B cell (primary cell): Measurements from ENCODE around the gene NIT2. TPM values are rescaled to one million over a fixed set of nuclear protein-coding genes. Genes with fewer than 3 reads are reported as not detected.

Source experiments
- ATAC-seq: fragments of 200-7000 bp; cut with Tn5 transposase; one replicate; pipeline ENCODE4 v1.10.0; 2021; ENCODE audit warnings: low read depth, mild to moderate bottlenecking, moderate number of reproducible peaks, moderate library complexity
- CTCF ChIA-PET: fragments of 350-600 bp; sonication (Branson Sonifier 250); formaldehyde crosslinking; loops from one replicate; lab custom pipeline; 2021; ENCODE audit warnings: antibody characterized with exemption, inconsistent platforms; lab: Charles Lee
- POLR2A ChIA-PET: fragments of 350-600 bp; sonication (Branson Sonifier 250); formaldehyde crosslinking; loops from one replicate; lab custom pipeline; 2021; ENCODE audit warnings: antibody characterized with exemption; lab: Charles Lee
- DNase-seq: peaks from one replicate; pipeline ENCODE4 v3.0.0; 2013
- H2AFZ ChIP-seq: 2 replicates; pipeline ENCODE4 v1.6.1; 2012; ENCODE audit warnings: mild to moderate bottlenecking, low read depth, low read length; ENCODE audit not compliant: insufficient read depth, poor library complexity, severe bottlenecking
- H3K27ac ChIP-seq, 2 donors: 1 replicate in 1 of 2; 2 replicates in 1 of 2; pipeline ENCODE4 v1.5.1; 2012 to 2013; ENCODE audit warnings: low read length in 2 of 2, mild to moderate bottlenecking in 2 of 2, moderate library complexity in 1 of 2
- H3K27me3 ChIP-seq, 4 experiments: fragments of 200-600 bp in 1 of 4; sonication (generic) in 1 of 4; replicated peaks in 1 of 4; 1 replicate in 2 of 4; 2 replicates in 2 of 4; pipeline versions ENCODE4 v1.6.1 to v1.7.0; 2013 to 2016; ENCODE audit warnings: low read length in 3 of 4, mild to moderate bottlenecking in 2 of 4, mixed read lengths in 1 of 4, moderate library complexity in 1 of 4; ENCODE audit not compliant: insufficient read depth in 4 of 4, control insufficient read depth in 3 of 4; ENCODE audit errors: control extremely low read depth in 1 of 4
- H3K36me3 ChIP-seq, 2 experiments: replicated peaks in 1 of 2; 1 replicate in 1 of 2; 2 replicates in 1 of 2; pipeline versions ENCODE4 v1.6.1 to v1.7.1; 2013; ENCODE audit warnings: low read length in 1 of 2; ENCODE audit not compliant: insufficient read depth in 2 of 2, control insufficient read depth in 1 of 2; ENCODE audit errors: control extremely low read depth in 1 of 2, extremely low read depth in 1 of 2
- H3K4me1 ChIP-seq, 2 donors: fragments of 200-600 bp in 1 of 2; sonication (generic) in 1 of 2; 1 replicate in 1 of 2; 2 replicates in 1 of 2; pipeline versions ENCODE4 v1.5.1 to v1.6.1; 2013 to 2017; ENCODE audit warnings: low read length in 2 of 2; ENCODE audit not compliant: control insufficient read depth in 2 of 2, insufficient read depth in 2 of 2
- H3K4me2 ChIP-seq: replicated peaks from 2 replicates; pipeline ENCODE3; 2012; ENCODE audit warnings: mild to moderate bottlenecking, low read depth, low read length; ENCODE audit not compliant: poor library complexity, severe bottlenecking
- H3K4me3 ChIP-seq, 5 experiments: fragments of 200-600 bp in 1 of 5; sonication (generic) in 1 of 5; 1 replicate in 3 of 5; 2 replicates in 2 of 5; pipeline versions ENCODE4 v1.5.1 to v1.7.0; 2011 to 2016; ENCODE audit warnings: low read length in 4 of 5, mild to moderate bottlenecking in 4 of 5, low read depth in 2 of 5, control low read depth in 1 of 5, moderate library complexity in 1 of 5; ENCODE audit not compliant: insufficient read depth in 1 of 5; ENCODE audit errors: control extremely low read depth in 1 of 5, extremely low read depth in 1 of 5
- H3K79me2 ChIP-seq: fragments of 200-600 bp; sonication (generic); one replicate; pipeline ENCODE4 v1.6.0; 2016; ENCODE audit warnings: low read length; ENCODE audit not compliant: control insufficient read depth, insufficient read depth
- H3K9ac ChIP-seq: fragments of 200-600 bp; sonication (generic); 2 replicates; pipeline ENCODE4 v1.6.1; 2017; ENCODE audit warnings: mild to moderate bottlenecking, low read length, moderate library complexity
- H3K9me3 ChIP-seq, 3 donors: one replicate each; pipeline versions ENCODE4 v1.6.1 to v1.7.1; 2013; ENCODE audit warnings: low read length in 2 of 3; ENCODE audit not compliant: control insufficient read depth in 2 of 3, insufficient read depth in 1 of 3; ENCODE audit errors: control extremely low read depth in 1 of 3
- H4K20me1 ChIP-seq: 2 replicates; pipeline ENCODE4 v1.6.0; 2012; ENCODE audit warnings: mild to moderate bottlenecking, low read length; ENCODE audit not compliant: insufficient read depth, control insufficient read depth, poor library complexity, severe bottlenecking
- H3K27ac Mint-ChIP-seq: one replicate; pipeline ENCODE4 v1.8.0; 2021; ENCODE audit warnings: mixed read lengths
- H3K27me3 Mint-ChIP-seq: one replicate; pipeline ENCODE4 v1.8.0; 2021; ENCODE audit warnings: mixed read lengths
- H3K4me1 Mint-ChIP-seq: one replicate; pipeline ENCODE4 v1.8.0; 2021; ENCODE audit warnings: mixed read lengths
- H3K4me3 Mint-ChIP-seq: one replicate; pipeline ENCODE4 v1.8.0; 2021; ENCODE audit warnings: mixed read lengths
- H3K9me3 Mint-ChIP-seq: one replicate; pipeline ENCODE4 v1.8.0; 2022; ENCODE audit warnings: mixed read lengths; ENCODE audit not compliant: insufficient read depth
- CTCF ChIP-seq: fragments of 200-600 bp; IDR thresholded peaks from one replicate; pipeline ENCODE4 v1.8.0; 2022; ENCODE audit warnings: antibody characterized with exemption, mild to moderate bottlenecking
- EZH2 ChIP-seq: IDR thresholded peaks from 2 replicates; pipeline ENCODE4 v1.6.1; 2012; ENCODE audit warnings: borderline replicate concordance, low read depth, mild to moderate bottlenecking, moderate library complexity, low read length; ENCODE audit not compliant: insufficient read depth, poor library complexity, severe bottlenecking
- WGBS: methylation state at CpG from one replicate; pipeline ENCODE4 v1.1.5; 2013; ENCODE audit warnings: missing lambda C conversion rate; ENCODE audit not compliant: insufficient coverage; 5-methylcytosine and 5-hydroxymethylcytosine counted together
- intact Hi-C: fragments of 100-400 bp; cut with micrococcal nuclease; formaldehyde crosslinking; loops from one replicate; pipeline ENCODE4 v1.10.0; 2022
- polyA plus RNA-seq: library from polyadenylated mRNA; depleted of rRNA; stranded (reverse); fragments of >200 nt; gene quantifications from 2 replicates; pipeline ENCODE4 v1.2.3, GENCODE V29; 2012
- total RNA-seq, 2 donors: library from RNA; stranded (reverse); fragments of 120-200 nt in 1 of 2; gene quantifications; 1 replicate in 1 of 2; 2 replicates in 1 of 2; pipeline versions ENCODE4 v1.2.3 to v1.2.4, GENCODE V29; 2013 to 2022

NIT2 gene
- total and polyA plus RNA-seq, 2 donors (not counting 1 experiment from before 2014, with no cell fraction given), result 32.4 to 36.5 TPM

- Mint-ChIP-seq H3K27me3 (no peaks in the 10 kb centered on the region), H3K4me3 (peak overlapping the region; percentile 95), H3K9me3 (no peaks in the 10 kb centered on the region), H3K27ac (peak overlapping the region; percentile 93), H3K4me1 (peaks cover 47% of the 10 kb centered on the region)
- Histone ChIP-seq H3K36me3 (peaks cover 0 to 2% of the 10 kb centered on the region in 2 experiments), H3K9ac (peak overlapping the region; percentile 72), H3K4me1 (peaks cover 18 to 22% of the 10 kb centered on the region in 2 donors), H4K20me1 (peaks cover 11% of the 10 kb centered on the region), H3K79me2 (peaks cover 68% of the 10 kb centered on the region), H2AFZ (peak overlapping the region; percentile 85), H3K27me3 (no peaks in the 10 kb centered on the region), H3K9me3 (no peaks in the 10 kb centered on the region), H3K4me2 (peak overlapping the region; percentile 87), H3K27ac (peak overlapping the region; percentile 73 to 84), H3K4me3 (peak overlapping the region; percentile 74 to 95 (median 89))
- intact Hi-C loops, result loop anchor here (1.0 to 5.0 kb wide), 12 partner anchors 67 to 1809 kb away; partner anchors contain the start of genes CMSS1, CPOX, NIT2 and TBC1D23
- POLR2A ChIA-PET, result interaction anchor here (0.6 to 0.8 kb wide), 2 partner anchors 141 to 1169 kb away, joined by 3 to 4 read pairs; partner anchors contain the start of gene TBC1D23
- peak; percentile 13 for ATAC-seq
- 2% methylated on average over 18 of the region's 23 CpGs for whole genome bisulfite sequencing
- TF ChIP-seq EZH2 (no peak), CTCF (no peak)
- DNase-seq, result no peak
- CTCF ChIA-PET, result interaction anchor here (0.7 to 1.5 kb wide), 6 partner anchors 141 to 584 kb away, joined by 3 to 7 read pairs (median 4); partner anchors contain the start of genes CMSS1 and TBC1D23
Observed at GRCh38 chr3:100401674-100402041, 67.1 kb downstream of the NIT2 start.

GRCh38 chr3:100402256-100402655 is 67.7 kb downstream of the NIT2 start:
- WGBS, result no CpG with 5 or more reads among the region's 2 CpGs
- Mint-ChIP-seq H3K27ac (peak overlapping the region; percentile 93), H3K4me1 (peaks cover 43% of the 10 kb centered on the region), H3K27me3 (no peaks in the 10 kb centered on the region), H3K9me3 (no peaks in the 10 kb centered on the region), H3K4me3 (peak overlapping the region; percentile 95)
- peaks cover 11% of the 10 kb centered on the region for H4K20me1 ChIP-seq
- ATAC-seq, result no peak
- no peaks in the 10 kb centered on the region for H3K36me3 ChIP-seq
- POLR2A ChIA-PET, result interaction anchor here (0.6 to 0.8 kb wide), 2 partner anchors 69 to 142 kb away, joined by 3 to 5 read pairs; partner anchors contain the start of gene TBC1D23
- H3K9ac ChIP-seq, result peak overlapping the region; percentile 72
- peak overlapping the region; percentile 87 for H3K4me2 ChIP-seq
- peaks cover 62% of the 10 kb centered on the region for H3K79me2 ChIP-seq
- no peaks in the 10 kb centered on the region for H3K9me3 ChIP-seq
- H3K27me3 ChIP-seq, result no peaks in the 10 kb centered on the region
- no peak for DNase-seq
- H3K4me3 ChIP-seq, result peak overlapping the region; percentile 74 to 95 (median 89)
- peak overlapping the region; percentile 73 to 84 for H3K27ac ChIP-seq
- CTCF ChIA-PET, result interaction anchor here (0.7 to 1.5 kb wide), 3 partner anchors 142 to 578 kb away, joined by 3 to 5 read pairs (median 4); partner anchors contain the start of gene TBC1D23
- intact Hi-C loops, result loop anchor here (5.0 kb wide), 4 partner anchors 90 to 1810 kb away; partner anchors contain the start of genes CPOX and TMEM45A
- H3K4me1 ChIP-seq, result peaks cover 18 to 22% of the 10 kb centered on the region in 2 donors
- peak overlapping the region; percentile 85 for H2AFZ ChIP-seq
- TF ChIP-seq EZH2 (no peak), CTCF (no peak)
